Islet of Langerhans (tissue), 1 donor: ENCODE results near the gene PRKAG2.
"Not testable (repeated sequence)": the region's sequence is repeated elsewhere in the genome, so short reads cannot be mapped to it uniquely, and the experiment has no call there.

ENCODE experiments used
- FAIRE-seq: peaks from one replicate; lab custom pipeline; 2011; peaks lifted over from hg19 to GRCh38; lab: Jason Lieb, UNC

Gene PRKAG2

DNA sequence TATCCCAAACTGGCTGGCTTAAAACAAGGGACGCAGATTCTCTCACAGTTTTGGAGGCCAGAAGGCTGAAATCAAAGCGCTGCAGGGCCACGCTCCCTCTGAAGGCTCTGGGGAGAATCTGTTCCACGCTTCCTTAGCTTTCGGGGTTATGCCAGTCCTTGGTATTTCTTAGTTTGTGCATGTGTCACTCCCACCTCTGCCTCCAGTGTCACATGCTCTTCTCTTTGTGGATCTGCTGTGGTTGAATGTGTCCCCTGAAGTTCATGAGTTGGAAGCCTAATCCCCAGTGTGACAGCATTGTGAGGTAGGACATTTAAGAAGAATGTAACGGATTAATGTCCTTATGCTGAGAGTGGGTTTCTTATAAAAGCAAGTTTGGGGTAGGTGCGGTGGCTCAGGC is 327.8 kb downstream of the PRKAG2 start:
- no peak for FAIRE-seq

DNA sequence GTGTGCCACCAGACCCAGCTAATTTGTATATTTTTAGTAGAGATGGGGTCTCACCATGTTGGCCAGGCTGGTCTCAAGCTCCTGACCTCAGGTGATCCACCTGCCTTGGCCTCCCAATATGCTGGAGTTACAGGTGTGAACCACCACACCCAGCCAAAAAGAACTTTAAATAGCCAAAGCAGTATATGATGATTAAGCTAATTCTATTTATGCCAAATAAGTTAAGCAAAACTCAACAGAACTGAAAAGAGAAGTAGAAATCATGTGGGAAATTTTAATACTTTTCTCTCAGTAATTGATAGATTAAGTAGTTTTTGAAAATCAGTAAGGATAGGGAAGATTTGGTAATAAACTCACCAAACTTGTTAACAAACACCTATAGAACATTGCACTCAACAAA is 332.7 kb downstream of the PRKAG2 start:
- no peak for FAIRE-seq

DNA sequence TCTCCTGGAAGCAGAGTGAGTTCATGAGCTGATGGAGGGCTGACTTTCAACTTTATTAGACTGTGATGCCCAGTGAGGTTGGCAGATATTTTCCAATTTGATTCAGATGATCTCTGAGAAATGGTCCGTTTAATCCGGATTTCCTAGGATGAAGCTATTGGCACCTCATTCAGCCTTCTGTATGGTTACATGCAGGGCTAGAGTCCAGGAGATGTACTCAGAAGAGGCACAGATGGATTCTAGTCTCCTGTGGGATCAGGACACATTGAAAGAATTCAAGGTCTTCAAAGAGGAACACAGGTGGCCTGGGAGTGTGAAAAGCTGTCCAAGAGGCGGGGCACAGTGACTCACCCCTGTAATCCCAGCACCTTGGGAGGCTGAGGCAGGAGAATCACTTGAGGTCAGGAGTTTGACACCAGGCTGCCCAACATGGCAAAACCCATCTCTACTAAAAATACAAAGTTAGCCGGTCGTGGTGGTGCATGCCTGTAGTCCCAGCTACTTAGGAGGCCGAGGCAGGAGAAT is 334.2 kb downstream of the PRKAG2 start:
- no peak for FAIRE-seq

DNA sequence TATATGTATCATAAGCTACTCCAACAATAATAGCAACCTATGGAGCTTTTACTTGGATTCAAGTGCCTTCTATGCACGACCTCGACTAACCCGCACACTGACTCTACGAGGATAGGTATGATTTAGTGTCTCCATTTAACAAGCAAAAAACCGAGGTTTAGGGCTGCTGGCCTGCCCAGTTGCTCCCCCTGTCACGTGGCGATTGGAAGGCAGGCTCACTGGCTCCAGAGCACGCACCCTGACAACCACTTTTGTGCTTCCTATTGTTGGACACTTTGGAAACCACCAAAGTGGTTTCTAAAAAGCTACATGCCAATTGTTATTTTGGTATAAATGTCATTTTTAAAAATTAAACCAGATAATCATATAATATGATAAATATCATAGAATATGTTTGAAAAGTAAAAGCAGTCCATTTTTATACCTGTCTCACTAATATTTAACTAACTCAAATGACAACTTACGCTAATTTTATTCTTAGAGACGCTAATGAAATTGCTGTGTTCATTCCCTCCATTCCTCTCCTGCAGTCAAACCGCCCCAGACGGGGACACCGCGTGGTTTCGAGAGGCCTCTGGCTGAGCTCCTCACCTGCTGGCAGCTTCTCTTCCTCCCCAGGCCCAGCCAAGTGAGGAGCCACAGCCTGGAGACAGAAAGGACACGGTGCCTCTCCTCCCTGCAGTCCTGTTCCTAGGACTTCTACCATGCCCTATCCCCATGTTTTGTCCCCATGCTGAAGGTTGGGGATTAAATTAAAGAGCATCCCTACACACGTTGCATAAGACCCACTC is 335.0 kb downstream of the PRKAG2 start:
- no peak for FAIRE-seq

DNA sequence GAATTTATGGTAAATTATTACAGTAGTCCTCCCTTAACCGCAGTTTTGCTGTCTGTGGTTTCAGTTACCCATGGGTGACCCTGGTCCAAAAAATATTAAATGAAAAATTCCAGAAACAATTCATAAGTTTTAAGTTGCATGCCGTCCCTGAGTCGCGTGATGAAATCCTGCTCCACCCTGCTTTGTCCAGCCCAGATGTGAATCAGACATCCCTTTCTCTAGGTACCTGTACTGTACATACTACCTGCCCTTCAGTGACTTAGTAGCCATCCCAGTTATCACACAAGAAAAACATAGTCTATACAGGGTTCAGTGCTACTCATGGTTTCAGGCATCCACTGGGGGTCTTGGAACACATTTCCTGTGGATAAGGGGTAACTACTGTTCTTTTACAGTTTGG is 336.8 kb downstream of the PRKAG2 start:
- FAIRE-seq: no peak

DNA sequence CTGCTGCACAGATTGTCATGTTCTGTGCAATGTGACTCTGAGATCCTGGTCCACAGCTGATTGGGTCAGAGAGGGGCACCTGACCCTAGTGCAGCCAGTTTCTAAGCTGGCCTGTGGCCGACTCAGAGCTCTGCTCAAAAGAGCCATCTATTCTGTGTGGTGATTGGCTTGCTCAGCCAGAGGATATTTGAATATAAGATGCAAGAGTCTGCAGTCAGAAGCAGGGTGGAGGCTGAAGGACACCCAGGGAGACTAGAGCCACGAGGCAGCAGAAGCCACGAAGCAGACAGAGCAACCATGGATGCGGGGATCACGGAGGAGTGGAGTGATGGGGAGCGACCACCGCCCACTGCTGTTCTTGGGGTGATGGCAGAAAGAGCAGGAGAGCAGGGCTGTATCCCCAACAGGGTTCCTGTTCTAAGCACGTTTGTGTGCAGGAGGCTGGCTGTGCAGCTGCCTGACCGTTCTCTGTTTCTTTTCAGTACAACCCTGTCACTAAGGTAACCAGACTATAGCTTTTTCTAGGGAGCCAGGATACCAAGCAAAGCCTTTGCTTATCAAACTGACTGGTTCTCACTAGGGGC is 337.7 kb downstream of the PRKAG2 start:
- FAIRE-seq: peak; percentile 96

DNA sequence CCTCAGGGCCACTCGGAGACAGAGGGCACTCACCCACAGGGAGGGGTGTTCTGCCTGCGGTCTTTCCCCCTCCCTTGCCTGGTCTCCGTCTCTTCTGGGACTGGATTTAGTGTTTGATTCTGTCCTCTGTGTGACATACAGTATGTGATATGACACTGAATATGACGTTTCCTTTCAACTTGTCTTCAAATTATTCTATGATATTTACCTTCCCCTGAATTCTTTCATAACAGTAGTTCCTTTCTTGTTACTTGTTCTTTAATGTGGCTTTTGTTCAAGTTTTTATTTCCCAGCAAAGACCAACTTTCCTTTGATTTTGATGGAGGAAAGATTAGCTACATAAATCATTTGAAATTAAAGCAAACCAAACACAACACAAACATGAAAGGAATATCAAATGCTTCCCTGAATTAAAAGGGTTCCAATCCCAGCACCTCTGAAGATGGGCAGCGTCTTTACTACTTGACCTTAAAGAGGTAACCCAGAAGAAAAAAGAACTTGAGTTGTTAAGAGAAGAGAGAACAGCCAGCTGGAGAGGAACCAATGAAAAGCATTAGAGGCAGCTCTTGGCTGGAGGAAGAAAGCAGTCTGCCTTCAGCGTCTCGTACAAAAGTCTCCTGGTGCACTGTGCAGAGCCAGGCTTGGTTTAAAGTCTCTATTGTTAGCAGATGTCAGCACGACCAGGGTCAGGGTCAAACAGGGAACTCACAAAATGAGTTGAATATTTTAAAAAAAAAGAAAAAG is 338.9 kb downstream of the PRKAG2 start:
- FAIRE-seq: no peak

DNA sequence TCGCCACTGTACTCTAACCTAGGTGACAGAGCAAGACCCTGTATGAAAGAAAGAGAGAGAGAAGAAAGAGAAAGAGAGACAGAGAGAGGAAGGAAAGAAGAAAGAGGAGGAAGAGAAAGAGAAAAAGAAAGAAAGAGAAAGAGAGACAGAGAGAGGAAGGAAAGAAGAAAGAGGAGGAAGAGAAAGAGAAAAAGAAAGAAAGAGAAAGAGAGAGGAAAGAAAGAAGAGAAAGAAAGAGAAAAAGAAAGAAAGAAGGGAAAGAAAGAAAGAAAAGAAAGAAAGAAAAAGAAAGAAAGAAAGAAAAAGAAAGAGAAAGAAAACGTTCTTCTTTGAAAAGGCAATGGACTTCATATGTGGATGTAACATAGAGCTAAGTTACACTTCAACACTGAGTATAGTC is 340.7 kb downstream of the PRKAG2 start:
- not testable (repeated sequence) for FAIRE-seq

DNA sequence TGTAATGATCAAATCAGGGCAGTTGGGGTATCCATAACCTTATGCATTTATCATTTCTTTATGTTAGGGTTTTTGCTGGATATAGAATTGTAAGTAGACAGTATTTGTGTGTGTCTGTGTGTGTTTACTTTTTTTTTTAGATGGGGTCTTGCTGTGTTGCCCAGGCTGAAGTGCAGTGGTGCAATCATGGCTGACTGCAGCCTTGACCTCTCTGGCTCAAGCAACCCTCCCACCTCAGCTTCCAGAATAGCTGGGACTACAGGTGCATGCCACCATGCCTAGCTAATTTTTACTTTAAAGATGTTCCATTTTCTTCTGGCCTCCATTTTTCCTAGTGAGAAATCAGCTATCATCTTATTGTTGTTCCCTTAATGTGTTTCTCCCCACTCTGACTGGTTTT is 347.1 kb downstream of the PRKAG2 start:
- FAIRE-seq: no peak

DNA sequence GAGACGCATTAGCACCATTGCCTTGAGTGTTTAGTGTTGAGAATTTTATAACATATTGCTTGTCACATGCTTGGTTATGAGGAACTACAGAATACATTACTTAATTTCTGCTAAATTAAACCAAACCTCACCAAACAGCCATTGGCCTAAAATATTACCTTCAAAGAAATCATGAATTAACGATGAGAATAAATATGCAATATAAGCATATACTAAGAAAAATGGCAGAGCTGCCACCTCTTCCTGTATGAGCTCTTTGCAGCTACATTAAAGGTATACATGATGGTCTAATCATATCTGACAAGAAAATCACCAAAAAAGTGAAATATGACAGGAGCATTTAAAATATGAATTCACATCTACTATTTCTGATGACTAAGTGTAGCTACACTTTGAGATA is 352.1 kb downstream of the PRKAG2 start:
- no peak for FAIRE-seq

DNA sequence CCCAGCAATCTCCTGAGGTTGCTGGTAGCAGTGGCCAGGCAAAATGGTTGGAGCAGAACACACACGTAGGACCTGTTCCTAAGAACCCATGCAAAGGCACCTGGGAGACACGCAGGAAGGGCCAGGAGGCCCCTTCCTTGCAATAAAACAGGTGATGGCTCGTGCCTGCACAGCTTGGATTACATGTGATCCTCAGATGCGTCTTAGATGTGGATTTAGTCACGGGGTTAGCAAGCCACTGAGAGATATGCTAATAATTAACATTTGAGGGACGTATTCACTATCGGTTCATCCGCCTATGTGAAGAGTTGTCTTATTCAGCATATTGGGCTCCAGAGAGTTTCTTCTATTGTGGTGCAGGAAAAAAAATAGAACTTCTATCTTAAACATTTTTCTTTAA is 352.6 kb downstream of the PRKAG2 start:
- FAIRE-seq: no peak

DNA sequence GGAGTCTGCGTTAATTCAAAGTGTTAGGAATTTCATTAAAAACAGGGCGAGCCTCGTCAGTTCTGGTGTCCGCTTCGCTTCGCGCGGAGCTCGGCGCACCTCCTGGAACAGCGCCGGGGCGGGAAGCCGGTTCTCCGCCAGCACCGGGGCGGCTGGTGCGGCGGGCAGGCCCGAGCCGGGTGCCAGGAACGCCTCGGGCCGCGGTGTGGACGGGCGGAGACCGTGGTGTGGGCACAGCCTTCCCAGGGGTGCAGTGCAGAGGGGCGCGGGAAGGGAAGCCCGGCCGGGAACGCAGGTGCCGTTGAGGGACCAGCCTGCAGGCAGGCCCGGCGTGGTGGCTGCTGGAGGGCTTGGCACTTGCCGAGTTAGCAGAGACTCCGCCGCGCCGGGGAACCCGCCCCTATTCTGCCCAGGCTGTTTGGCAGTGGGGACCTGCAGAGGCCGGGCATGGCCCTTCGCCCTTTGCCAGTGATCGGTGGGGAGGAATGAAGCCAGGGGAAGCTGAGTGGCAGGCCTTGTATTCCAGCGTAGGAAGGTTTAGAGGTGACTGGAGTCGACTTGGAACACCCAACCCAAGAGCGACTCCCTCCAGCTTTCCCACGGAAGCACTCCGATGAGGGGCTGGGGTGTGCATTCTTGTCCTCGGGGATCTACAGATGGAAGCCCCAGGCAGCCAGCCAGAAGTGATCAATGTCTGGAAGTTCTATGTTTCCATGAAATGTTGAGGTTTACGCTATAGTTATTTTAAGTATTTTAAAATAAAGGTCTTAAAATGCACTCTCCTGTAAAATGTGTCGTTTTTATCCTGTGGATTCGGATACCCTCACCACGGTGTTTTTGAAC is 356.3 kb downstream of the PRKAG2 start:
- no peak for FAIRE-seq

DNA sequence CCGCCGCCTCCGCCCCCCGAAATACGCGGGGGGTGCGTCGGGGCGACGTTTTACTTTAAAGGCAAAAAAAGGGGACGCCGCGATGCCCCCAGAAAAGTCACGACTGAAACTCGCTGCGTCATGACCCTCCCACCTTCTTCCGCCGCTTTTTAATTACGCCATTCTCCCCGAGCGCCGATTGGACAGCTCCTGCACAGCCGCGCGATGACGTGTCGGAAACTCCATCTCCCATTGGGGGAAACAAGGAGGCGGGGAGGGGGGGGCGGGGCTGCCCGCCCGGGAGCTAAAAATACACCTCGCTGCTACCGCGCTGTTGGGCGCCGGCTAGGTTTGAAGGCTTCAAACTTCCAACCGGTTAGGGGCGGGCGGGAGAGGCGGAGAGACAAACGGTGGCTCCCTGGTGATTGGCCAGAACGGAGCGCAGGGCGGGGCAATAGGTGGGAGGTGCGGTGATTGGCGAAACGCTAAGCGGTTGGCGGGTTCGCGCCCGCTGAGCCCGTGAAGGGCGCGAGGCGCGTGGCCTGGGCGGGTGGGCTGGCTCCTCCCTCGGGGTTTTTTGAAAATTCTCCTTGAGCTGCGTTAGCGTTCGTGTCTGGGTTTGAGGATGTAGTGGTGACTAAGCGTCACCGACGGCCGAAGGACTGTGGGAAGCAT is 357.0 kb downstream of the PRKAG2 start, which contains the start of gene RHEB:
Gene RHEB, minus strand, starts transcription at position 131 of the 654 bp plus-strand sequence. CDS start 384 bp downstream, outside the sequence.
- peak; percentile 17 for FAIRE-seq

DNA sequence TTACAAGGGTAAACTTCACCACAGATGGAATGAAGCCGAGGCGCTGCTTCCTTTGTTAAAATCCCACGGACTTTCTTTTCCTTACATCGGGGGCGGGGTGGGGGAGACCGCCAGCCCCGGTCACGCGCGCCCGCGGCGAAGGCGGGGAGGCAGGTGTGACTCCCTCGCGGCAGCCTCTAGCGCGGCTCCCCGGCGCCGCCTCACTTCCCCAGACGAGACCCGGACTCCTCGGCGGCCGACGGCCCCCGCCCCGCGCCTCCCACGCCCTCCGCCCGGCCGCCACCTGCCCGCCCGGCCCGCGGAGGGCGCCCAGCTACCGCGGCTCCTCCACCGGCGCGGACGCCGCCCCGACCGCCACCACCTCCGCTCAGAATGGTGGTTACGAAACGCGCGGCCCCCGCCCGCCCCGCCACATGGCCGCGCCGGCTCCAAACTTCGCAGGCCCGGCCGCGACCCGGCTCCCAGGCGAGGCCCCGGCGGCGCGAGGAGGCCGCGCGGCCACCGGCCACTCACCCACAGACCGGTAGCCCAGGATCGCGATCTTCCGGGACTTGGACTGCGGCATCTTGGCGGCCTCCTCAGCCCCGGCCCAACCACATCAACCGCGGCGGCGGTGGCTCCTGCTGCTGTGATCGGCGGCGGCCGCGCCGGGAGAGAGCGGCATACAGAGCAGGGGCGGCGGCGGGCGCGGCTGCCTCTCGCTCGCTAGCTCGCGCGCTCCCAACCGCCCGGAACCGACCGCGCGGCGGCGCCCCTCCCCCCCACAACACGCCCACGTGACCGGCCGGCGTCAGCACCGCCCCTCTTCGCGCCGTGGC is 357.8 kb downstream of the PRKAG2 start:
- not testable (repeated sequence) for FAIRE-seq

DNA sequence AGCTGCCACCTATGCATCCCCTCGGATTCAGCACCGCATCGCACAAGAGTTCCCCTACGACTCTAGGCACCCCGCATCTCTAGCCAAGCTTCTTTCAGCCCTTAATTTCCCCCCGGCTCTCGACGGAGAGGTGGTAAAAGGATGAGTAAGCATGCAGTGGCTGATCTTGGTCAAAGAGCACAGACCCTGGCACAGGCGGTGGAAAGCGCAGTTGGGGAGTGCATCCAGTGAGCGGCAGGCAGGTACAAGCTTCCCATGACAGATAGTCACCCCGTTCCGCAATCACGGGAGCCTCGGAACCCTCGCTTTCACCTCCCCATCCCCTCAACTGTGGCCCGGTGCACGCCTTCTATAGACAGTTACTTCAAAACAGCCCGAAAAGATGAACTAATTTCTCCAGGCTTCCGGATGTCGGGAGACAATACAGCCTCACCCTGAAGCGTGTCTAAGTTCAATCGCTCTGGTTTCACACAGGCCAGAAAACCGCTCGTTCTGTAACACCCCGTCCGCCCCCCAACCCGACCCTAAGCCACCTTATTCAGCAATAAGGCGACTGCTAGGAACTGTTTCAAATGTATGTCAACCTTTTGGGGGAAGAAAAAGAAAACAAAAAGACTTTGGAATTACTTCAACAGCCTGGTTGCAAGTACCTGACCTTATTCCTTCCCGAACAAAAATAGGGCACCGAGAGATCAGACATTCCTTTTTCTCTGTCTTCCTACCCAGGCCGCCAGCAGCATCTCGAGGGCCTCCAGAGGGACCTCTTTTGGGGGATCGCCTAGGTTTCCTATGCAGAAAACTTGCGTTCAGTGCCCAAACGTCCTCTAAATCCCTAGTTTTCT is 358.6 kb downstream of the PRKAG2 start:
- no peak for FAIRE-seq

DNA sequence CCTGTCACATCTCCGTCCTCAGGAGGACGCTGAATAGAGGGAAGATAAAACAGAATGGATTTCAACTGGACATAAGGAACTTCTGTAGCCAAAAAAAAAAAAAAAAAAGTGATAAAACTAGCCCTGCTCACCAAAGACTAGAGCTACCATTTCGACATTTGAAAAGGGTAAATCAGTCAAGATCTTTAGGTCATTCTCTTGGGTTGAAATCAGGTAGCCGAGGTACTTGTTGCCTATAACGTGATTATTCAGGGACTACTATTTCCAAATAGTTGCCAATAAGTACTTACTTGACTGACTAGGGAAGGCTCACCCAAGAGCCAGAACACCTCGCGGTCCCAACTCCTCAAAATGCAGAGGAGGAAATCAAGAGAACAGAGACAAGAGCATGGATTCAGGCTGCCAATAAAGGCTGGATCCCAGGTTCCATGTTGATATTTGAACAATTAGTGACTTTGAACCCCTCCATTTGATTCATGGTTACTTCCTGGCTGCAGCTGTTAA is 359.3 kb downstream of the PRKAG2 start:
- FAIRE-seq: no peak

DNA sequence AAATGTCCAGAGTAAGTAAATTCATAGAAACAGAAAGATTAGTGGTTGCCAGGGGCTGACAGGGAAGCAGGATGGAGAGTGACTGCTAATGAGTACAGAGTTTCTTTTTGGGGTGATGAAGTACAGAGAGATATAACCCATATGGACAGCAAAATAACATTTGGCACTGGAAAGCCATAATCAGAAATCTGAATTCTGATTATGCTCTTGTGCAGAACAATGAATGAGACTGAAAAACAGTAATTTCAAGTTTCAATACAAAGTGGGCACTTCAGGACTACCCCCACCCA is 361.7 kb downstream of the PRKAG2 start:
- no peak for FAIRE-seq

DNA sequence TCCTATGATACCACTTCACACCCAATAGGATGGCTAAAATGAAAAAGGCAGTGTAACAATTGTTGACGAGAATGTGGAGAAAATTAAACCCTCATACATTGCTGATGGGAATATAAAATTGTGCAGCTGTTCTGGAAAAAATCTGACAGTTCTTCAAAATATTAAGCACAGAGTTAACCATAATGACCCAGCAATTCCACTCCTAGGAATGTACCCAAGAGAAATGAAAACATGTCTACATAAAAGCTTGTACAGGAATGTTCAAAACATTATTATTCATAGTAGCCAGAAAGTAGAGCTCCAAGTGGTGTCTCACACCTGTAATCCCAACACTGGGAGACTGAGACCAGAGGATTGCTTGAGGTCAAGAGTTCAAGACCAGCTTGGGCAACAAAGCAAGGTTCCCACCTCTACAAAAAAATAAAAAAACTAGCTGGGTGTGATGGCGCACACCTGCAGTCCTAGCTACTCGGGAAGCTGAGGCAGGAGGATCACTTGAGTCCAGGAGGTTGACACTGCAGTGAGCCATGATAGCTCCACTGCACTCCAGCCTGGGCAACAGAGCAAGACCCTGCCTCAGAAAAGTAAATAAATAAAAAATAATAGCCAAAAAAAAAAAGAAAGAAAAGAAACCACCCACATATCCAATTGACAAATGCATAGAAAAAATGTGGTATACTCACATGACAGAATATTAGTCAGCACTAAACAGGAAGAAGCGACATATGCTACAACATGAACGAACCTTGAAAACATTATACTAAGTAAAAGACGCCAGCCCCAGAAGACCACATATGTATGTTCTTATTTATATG is 362.2 kb downstream of the PRKAG2 start:
- FAIRE-seq: no peak

DNA sequence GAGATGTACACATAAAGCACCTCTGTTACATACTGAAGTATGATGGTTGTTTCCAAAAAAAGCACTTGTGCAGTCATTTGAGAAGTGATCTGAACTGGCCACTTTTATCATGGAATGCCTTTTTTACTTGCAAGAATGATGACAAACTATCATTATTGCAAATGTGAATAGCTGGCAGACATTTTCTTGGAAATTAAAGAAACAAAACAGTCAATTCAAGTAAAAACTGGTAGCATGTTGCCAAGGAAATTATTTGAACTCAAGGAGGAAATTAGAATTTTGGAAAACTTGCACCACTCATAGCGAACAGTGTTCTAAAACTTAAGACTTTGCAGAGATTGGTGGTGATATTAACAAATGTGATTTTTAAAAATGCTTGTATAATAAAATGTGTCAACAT is 363.8 kb downstream of the PRKAG2 start:
- FAIRE-seq: no peak
